Measurements from ENCODE around the gene CCL3.
"Not testable (repeated sequence)": the region's sequence is repeated elsewhere in the genome, so short reads cannot be mapped to it uniquely, and the experiment has no call there.

The CCL3 gene

DNA sequence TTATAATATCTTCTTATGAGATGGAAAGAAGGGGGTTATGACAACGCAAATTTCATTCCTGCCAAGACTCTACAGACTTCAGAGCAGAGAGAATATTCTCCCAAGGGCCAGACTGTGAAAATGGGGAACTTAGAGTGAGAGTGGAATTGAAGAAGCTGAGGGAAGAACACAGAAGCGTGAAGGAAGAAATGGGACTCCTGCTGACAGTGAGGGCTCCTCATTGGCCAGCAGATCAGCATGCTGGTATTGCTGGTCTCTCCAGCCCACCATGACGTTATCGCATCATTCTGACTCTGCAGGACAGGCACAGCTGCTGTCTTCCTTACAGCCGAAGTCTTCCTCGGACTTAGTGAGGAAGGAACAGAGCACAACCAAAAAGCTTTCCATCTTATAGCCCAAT lies 38.0 kb upstream of the CCL3 start:
- peaks cover 25% of the 10 kb centered on the region for H3K4me1 ChIP-seq (ENCODE audit: control insufficient read depth, insufficient read depth, low read length)
- H3K4me3 ChIP-seq (ENCODE audit: low read depth, low read length): no peak overlapping the region
- no peak overlapping the region for H3K27ac ChIP-seq (ENCODE audit: low read depth, low read length)
- peaks cover 25% of the 10 kb centered on the region for H3K9me3 ChIP-seq (ENCODE audit: control insufficient read depth, insufficient read depth, low read depth, low read length)
- H3K36me3 ChIP-seq (ENCODE audit: control insufficient read depth, insufficient read depth, low read length): no peaks in the 10 kb centered on the region
- no peak overlapping the region for H3K9ac ChIP-seq (ENCODE audit: low read length)
- H3K27me3 ChIP-seq (ENCODE audit: control insufficient read depth, insufficient read depth, low read length): no peaks in the 10 kb centered on the region

DNA sequence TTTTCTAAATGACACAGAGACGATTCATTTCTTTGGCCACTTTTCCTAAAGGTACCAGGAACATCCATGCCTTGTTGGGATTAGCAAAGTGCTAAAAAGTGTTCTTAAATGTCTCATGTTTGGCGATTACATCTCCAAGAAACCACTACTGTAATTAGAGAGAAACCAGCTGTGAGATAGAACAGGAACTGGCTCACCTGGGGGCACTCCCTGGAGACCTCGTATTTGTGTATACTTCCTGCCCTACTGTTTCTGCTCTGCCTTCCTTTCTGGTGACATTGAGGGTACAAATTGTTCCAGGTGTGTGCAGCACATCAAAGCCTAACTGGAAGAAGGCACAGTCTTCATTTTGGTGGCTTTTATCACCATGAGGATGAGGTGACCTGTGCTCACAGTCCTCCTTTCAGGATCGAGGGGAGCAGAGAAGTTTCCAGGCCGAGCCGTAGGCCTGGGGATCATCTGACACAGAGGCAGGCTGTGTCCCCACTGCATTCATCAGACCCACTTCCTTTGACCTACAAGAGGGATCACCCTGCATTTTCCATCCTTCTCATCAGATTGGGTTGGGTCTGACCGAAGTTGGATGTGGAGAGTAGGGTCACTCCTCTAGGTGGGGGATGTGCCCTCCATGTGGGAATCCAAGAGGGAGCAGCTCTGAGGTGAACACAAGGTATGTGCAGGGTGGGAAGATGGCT lies 37.4 kb upstream of the CCL3 start:
- H3K27ac ChIP-seq (ENCODE audit: low read depth, low read length): no peak overlapping the region
- H3K4me3 ChIP-seq (ENCODE audit: low read depth, low read length): no peak overlapping the region
- no peaks in the 10 kb centered on the region for H3K27me3 ChIP-seq (ENCODE audit: control insufficient read depth, insufficient read depth, low read length)
- peaks cover 25% of the 10 kb centered on the region for H3K9me3 ChIP-seq (ENCODE audit: control insufficient read depth, insufficient read depth, low read depth, low read length)
- no peak overlapping the region for H3K9ac ChIP-seq (ENCODE audit: low read length)
- H3K4me1 ChIP-seq (ENCODE audit: control insufficient read depth, insufficient read depth, low read length): peaks cover 30% of the 10 kb centered on the region
- H3K36me3 ChIP-seq (ENCODE audit: control insufficient read depth, insufficient read depth, low read length): no peaks in the 10 kb centered on the region

GRCh38 chr17:36124879-36125824 lies 35.2 kb upstream of the CCL3 start:
- Histone ChIP-seq H3K4me1 (ENCODE audit: control insufficient read depth, insufficient read depth, low read length) (peaks cover 30% of the 10 kb centered on the region), H3K27me3 (ENCODE audit: control insufficient read depth, insufficient read depth, low read length) (no peaks in the 10 kb centered on the region), H3K9ac (ENCODE audit: low read length) (no peak overlapping the region), H3K27ac (ENCODE audit: low read depth, low read length) (no peak overlapping the region), H3K9me3 (ENCODE audit: control insufficient read depth, insufficient read depth, low read depth, low read length) (peaks cover 29% of the 10 kb centered on the region), H3K4me3 (ENCODE audit: low read depth, low read length) (no peak overlapping the region), H3K36me3 (ENCODE audit: control insufficient read depth, insufficient read depth, low read length) (no peaks in the 10 kb centered on the region)

GRCh38 chr17:36123431-36123830 lies 33.5 kb upstream of the CCL3 start:
- no peak overlapping the region for H3K9ac ChIP-seq (ENCODE audit: low read length)
- peaks cover 31% of the 10 kb centered on the region for H3K4me1 ChIP-seq (ENCODE audit: control insufficient read depth, insufficient read depth, low read length)
- H3K4me3 ChIP-seq (ENCODE audit: low read depth, low read length): no peak overlapping the region
- H3K27me3 ChIP-seq (ENCODE audit: control insufficient read depth, insufficient read depth, low read length): no peaks in the 10 kb centered on the region
- no peaks in the 10 kb centered on the region for H3K36me3 ChIP-seq (ENCODE audit: control insufficient read depth, insufficient read depth, low read length)
- no peak overlapping the region for H3K27ac ChIP-seq (ENCODE audit: low read depth, low read length)
- peaks cover 29% of the 10 kb centered on the region for H3K9me3 ChIP-seq (ENCODE audit: control insufficient read depth, insufficient read depth, low read depth, low read length)

GRCh38 chr17:36121099-36121498 lies 31.2 kb upstream of the CCL3 start:
- H3K9ac ChIP-seq (ENCODE audit: low read length); H3K4me3 ChIP-seq (ENCODE audit: low read depth, low read length); H3K27me3 ChIP-seq (ENCODE audit: control insufficient read depth, insufficient read depth, low read length); H3K36me3 ChIP-seq (ENCODE audit: control insufficient read depth, insufficient read depth, low read length); H3K27ac ChIP-seq (ENCODE audit: low read depth, low read length): not testable (repeated sequence)
- peaks cover 33% of the 10 kb centered on the region for H3K4me1 ChIP-seq (ENCODE audit: control insufficient read depth, insufficient read depth, low read length)
- peaks cover 18% of the 10 kb centered on the region for H3K9me3 ChIP-seq (ENCODE audit: control insufficient read depth, insufficient read depth, low read depth, low read length)

- Histone ChIP-seq H3K27me3 (ENCODE audit: control insufficient read depth, insufficient read depth, low read length) (no peaks in the 10 kb centered on the region), H3K9me3 (ENCODE audit: control insufficient read depth, insufficient read depth, low read depth, low read length) (peaks cover 10% of the 10 kb centered on the region), H3K4me3 (ENCODE audit: low read depth, low read length) (no peak overlapping the region), H3K27ac (ENCODE audit: low read depth, low read length) (no peak overlapping the region), H3K36me3 (ENCODE audit: control insufficient read depth, insufficient read depth, low read length) (no peaks in the 10 kb centered on the region), H3K9ac (ENCODE audit: low read length) (no peak overlapping the region), H3K4me1 (ENCODE audit: control insufficient read depth, insufficient read depth, low read length) (peaks cover 32% of the 10 kb centered on the region)
These were observed 30.3 kb upstream of the CCL3 start for GRCh38 chr17:36120221-36120620.

- Histone ChIP-seq H3K36me3 (ENCODE audit: control insufficient read depth, insufficient read depth, low read length) (no peaks in the 10 kb centered on the region), H3K9me3 (ENCODE audit: control insufficient read depth, insufficient read depth, low read depth, low read length) (peaks cover 4% of the 10 kb centered on the region; the same call in 1 of the 2 replicates), H3K4me3 (ENCODE audit: low read depth, low read length) (no peak overlapping the region), H3K9ac (ENCODE audit: low read length) (no peak overlapping the region), H3K4me1 (ENCODE audit: control insufficient read depth, insufficient read depth, low read length) (peaks cover 20% of the 10 kb centered on the region), H3K27ac (ENCODE audit: low read depth, low read length) (no peak overlapping the region), H3K27me3 (ENCODE audit: control insufficient read depth, insufficient read depth, low read length) (no peaks in the 10 kb centered on the region)
These were observed 28.8 kb upstream of the CCL3 start for GRCh38 chr17:36118477-36119353.

- no peak overlapping the region for H3K9ac ChIP-seq (ENCODE audit: low read length)
- no peaks in the 10 kb centered on the region for H3K27me3 ChIP-seq (ENCODE audit: control insufficient read depth, insufficient read depth, low read length)
- no peak overlapping the region for H3K27ac ChIP-seq (ENCODE audit: low read depth, low read length)
- H3K4me1 ChIP-seq (ENCODE audit: control insufficient read depth, insufficient read depth, low read length): peaks cover 10% of the 10 kb centered on the region
- no peaks in the 10 kb centered on the region for H3K36me3 ChIP-seq (ENCODE audit: control insufficient read depth, insufficient read depth, low read length)
- peaks cover 11% of the 10 kb centered on the region; the same call in 1 of the 2 replicates for H3K9me3 ChIP-seq (ENCODE audit: control insufficient read depth, insufficient read depth, low read depth, low read length)
- H3K4me3 ChIP-seq (ENCODE audit: low read depth, low read length): no peak overlapping the region
These were observed 27.8 kb upstream of the CCL3 start for GRCh38 chr17:36117505-36118382.

DNA sequence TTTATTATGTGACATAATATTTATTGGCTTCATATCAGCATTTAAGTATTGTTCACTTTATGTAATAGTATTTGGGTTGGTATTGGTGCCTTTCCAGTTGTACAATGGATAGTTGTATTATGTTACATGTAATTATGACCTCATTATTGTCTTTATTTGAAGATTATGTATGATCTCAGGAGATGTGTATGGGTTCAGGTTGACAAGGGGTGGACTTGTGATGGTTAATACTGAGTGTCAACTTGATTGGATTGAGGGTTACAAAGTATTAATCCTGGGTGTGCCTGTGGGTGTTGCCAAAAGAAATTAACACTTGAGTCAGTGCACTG lies 25.7 kb upstream of the CCL3 start:
- not testable (repeated sequence) for H3K4me1 ChIP-seq (ENCODE audit: control insufficient read depth, insufficient read depth, low read length); H3K4me3 ChIP-seq (ENCODE audit: low read depth, low read length); H3K27ac ChIP-seq (ENCODE audit: low read depth, low read length); H3K36me3 ChIP-seq (ENCODE audit: control insufficient read depth, insufficient read depth, low read length); H3K9ac ChIP-seq (ENCODE audit: low read length); H3K27me3 ChIP-seq (ENCODE audit: control insufficient read depth, insufficient read depth, low read length)
- peaks cover 15% of the 10 kb centered on the region for H3K9me3 ChIP-seq (ENCODE audit: control insufficient read depth, insufficient read depth, low read depth, low read length)

DNA sequence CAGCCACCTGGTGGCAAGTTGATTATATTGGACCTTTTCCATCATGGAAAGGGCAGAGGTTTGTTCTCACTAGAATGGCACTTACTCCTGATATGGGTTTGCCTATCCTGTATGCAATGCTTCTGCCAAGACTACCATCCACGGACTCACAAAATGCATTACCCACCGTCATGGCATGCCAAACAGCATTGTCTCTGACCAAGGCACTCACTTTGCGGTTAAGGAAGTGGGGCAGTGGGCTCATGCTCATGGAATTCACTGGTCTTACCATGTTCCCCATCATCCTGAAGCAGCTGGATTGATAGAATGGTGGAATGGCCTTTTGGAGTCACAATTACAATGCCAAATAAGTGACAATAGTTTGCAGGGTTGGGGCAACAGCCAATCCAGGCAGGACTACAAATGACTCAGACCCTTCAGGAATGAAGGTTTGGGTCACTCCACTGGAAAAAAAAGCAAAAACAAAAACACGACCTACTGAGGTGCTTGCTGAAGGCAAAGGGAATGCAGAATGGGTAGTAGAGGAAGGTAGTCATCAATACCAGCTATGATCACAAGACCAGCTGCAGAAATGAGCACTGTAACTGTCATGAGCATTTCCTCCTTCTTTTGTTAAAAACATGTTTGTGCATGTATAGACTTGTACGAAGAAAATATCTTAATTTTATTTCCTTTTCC lies 25.2 kb upstream of the CCL3 start:
- peaks cover 15% of the 10 kb centered on the region for H3K9me3 ChIP-seq (ENCODE audit: control insufficient read depth, insufficient read depth, low read depth, low read length)
- H3K36me3 ChIP-seq (ENCODE audit: control insufficient read depth, insufficient read depth, low read length); H3K4me3 ChIP-seq (ENCODE audit: low read depth, low read length); H3K27me3 ChIP-seq (ENCODE audit: control insufficient read depth, insufficient read depth, low read length); H3K4me1 ChIP-seq (ENCODE audit: control insufficient read depth, insufficient read depth, low read length); H3K9ac ChIP-seq (ENCODE audit: low read length); H3K27ac ChIP-seq (ENCODE audit: low read depth, low read length): not testable (repeated sequence)

Data from HUES6 (cell line).